Large intestine (tissue), 12 donors: ENCODE data around the gene FBXL13. TPM values are rescaled to one million over a fixed set of nuclear protein-coding genes. Genes with fewer than 3 reads are reported as not detected.
A peak's percentile ranks its signal among the peaks of the same experiment; 100 is the strongest.

Experiments used
- DNase-seq, 2 donors: peaks; one replicate each; pipeline versions ENCODE4 v3.0.0 to v3.0.0-alpha.2; 2013
- H3K27ac ChIP-seq: one replicate; pipeline ENCODE4 v1.5.1; 2013; ENCODE audit warnings: low read length
- H3K27me3 ChIP-seq: 2 replicates; pipeline ENCODE4 v1.6.1; 2013; ENCODE audit warnings: low read length; ENCODE audit not compliant: control insufficient read depth, insufficient read depth
- H3K36me3 ChIP-seq: 2 replicates; pipeline ENCODE4 v1.6.1; 2013; ENCODE audit warnings: low read length; ENCODE audit not compliant: control insufficient read depth, insufficient read depth
- H3K4me1 ChIP-seq: one replicate; pipeline ENCODE4 v1.6.1; 2013; ENCODE audit warnings: low read length; ENCODE audit not compliant: control insufficient read depth, insufficient read depth
- H3K4me3 ChIP-seq: one replicate; pipeline ENCODE4 v1.5.1; 2013; ENCODE audit warnings: low read length
- H3K9me3 ChIP-seq: one replicate; pipeline ENCODE4 v1.6.1; 2013; ENCODE audit warnings: mild to moderate bottlenecking, low read depth, low read length, moderate library complexity; ENCODE audit not compliant: control insufficient read depth
- WGBS: methylation state at CpG from one replicate; pipeline ENCODE4 v1.1.5; 2013; ENCODE audit warnings: low lambda C conversion rate; ENCODE audit not compliant: insufficient coverage; 5-methylcytosine and 5-hydroxymethylcytosine counted together
- long read RNA-seq, 11 donors: transcript quantifications; one replicate each; lab custom pipeline, GENCODE V29; 2026
- polyA plus RNA-seq: library from polyadenylated mRNA; unstranded; fragments of 120-200 nt; gene quantifications from one replicate; pipeline ENCODE4 v1.2.1, GENCODE V29; 2013

FBXL13 gene
- 0.70 TPM for polyA plus RNA-seq
- long read RNA-seq, donor 1 = 0 reads
- long read RNA-seq, donor 2 = 0 reads
- long read RNA-seq, donor 3, partial matches to known transcripts = 187 of 247 reads
- long read RNA-seq, donor 3, other reads (novel, unspliced or antisense) = 60 of 247 reads
- long read RNA-seq, donor 4 = 0 reads
- long read RNA-seq, donor 5 = 0 reads
- long read RNA-seq, donor 6, partial matches to known transcripts = 23 of 59 reads
- long read RNA-seq, donor 6, other reads (novel, unspliced or antisense) = 36 of 59 reads
- long read RNA-seq, donor 7 = 0 reads
- long read RNA-seq, donor 8, partial matches to known transcripts = 7 of 13 reads
- long read RNA-seq, donor 8, other reads (novel, unspliced or antisense) = 6 of 13 reads
- long read RNA-seq, donor 9, partial matches to known transcripts = 20 of 28 reads
- long read RNA-seq, donor 9, other reads (novel, unspliced or antisense) = 8 of 28 reads
- long read RNA-seq, donor 10 = 0 reads
- long read RNA-seq, donor 11, partial matches to known transcripts = 30 of 43 reads
- long read RNA-seq, donor 11, other reads (novel, unspliced or antisense) = 13 of 43 reads

DNA sequence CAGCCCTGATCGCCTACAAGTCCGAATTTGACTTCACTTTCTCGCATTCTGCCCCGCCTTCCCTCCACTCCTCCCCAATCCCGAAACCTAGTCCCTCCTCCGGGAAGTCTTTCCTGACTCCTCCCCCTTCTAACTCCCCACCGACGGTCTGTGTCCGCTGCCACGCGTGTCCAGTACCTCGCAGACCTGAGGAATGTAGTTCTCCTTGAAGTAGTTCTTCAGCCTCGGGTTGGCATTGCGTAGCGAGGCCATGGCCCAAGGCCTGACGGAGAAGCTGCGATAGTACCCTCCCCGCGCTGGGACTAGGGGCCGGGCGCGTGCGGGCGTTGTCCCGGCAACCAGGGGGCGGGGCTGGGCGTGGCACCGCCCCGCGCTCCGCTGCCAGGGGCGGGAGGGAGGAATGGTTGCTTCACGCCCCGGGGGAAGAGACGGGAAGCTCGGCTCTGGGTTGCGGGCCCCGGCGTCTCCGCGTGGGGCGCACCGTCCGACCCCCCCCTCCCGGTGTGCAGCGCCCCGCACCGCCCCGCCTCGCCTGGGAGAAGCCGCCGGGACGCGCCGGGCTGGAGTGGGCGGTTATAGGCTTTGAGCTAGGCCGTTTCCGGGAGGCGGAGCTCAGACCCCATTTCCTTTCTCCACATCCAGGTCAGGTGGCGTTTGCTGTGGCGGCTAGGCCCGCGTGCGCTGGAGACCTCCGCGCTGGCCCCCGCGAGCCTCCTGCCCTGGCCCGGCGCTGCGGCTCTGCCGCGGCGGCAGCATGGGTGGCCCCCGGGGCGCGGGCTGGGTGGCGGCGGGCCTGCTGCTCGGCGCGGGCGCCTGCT, at the start of gene FBXL13, which contains the start of gene ARMC10:
Gene FBXL13 (minus strand): TSS at position 278 of the 818 bp plus-strand sequence.
Gene ARMC10 (plus strand): TSS at position 622 of the 818 bp plus-strand sequence. CDS start 133 bp downstream, at position 755.
- DNase-seq = peak; percentile 91 to 96
- Histone ChIP-seq H3K4me1 (peaks cover 10% of the 10 kb centered on the region), H3K4me3 (peak within 1 kb of the TSS; percentile 79), H3K27ac (peak within 1 kb of the TSS; percentile 83), H3K9me3 (no peaks in the 10 kb centered on the region), H3K36me3 (peaks cover 4% of the 10 kb centered on the region), H3K27me3 (no peaks in the 10 kb centered on the region)
- WGBS = 0% methylated on average over 3 of the region's 83 CpGs

DNA sequence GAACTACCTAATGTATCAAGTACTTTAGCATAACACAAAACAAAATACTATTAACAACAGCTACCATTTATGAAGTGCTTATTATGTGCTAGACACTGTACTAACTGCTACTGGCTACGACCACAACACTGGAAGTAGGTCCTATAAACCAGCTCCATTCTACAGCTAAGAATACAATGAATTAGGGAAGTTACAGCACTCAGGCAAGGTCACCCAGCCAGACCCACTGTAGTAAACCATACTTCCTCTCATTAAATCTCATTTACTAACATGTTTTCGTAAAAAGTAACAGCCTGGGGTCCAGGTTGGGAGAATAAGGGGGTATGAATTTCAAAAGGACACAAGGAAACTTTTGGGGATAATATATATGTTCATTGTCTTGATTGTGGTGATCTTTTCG, 48.9 kb upstream of the FBXL13 start:
- 100% methylated on average over 1 of the region's 3 CpGs for WGBS
- no peak overlapping the region for H3K27ac ChIP-seq
- no peaks in the 10 kb centered on the region for H3K9me3 ChIP-seq
- no peaks in the 10 kb centered on the region for H3K4me1 ChIP-seq
- no peak for DNase-seq
- no peak overlapping the region for H3K4me3 ChIP-seq
- H3K27me3 ChIP-seq = no peaks in the 10 kb centered on the region
- H3K36me3 ChIP-seq = peaks cover 64% of the 10 kb centered on the region

DNA sequence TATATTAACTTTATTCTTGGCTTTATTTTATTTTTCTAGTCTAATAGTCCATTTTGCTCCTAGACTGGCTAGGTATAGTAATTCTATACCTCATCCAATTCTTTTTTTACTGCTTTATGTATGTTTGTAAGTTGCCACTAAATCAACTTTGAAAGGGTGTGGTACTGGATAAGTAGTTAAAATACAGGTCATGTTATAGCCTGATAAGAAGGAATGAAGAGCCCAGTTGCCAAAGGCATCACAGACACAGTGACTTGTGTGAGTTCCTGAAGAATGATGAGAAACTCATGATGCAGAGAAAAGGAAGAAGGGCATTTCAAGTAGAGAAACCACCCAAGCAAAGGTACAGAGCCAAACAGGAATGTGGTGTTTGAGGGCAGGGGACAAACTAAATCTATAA, 47.0 kb upstream of the FBXL13 start:
- peaks cover 52% of the 10 kb centered on the region for H3K36me3 ChIP-seq
- no peaks in the 10 kb centered on the region for H3K9me3 ChIP-seq
- no peak for DNase-seq
- no peak overlapping the region for H3K4me3 ChIP-seq
- no peaks in the 10 kb centered on the region for H3K4me1 ChIP-seq
- no peak overlapping the region for H3K27ac ChIP-seq
- no peaks in the 10 kb centered on the region for H3K27me3 ChIP-seq

DNA sequence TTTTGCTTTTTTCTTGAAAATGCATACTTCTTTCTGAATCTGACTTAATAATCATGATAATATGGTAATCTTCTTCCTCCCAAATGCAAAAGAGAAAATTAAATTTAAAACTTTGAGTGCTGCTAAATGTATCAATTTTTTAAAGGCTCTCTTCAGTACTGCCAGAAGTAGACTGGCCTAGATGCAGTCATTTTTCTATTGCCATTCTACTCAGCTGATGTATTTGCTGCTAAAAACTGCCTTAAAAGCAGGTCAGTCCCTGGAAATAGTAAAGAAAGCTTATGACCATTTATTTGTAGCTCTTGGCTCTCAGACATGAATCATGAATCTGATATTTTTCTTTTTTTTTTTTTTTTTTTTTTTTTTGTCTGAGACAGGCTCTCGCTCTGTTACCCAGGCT, 45.8 kb upstream of the FBXL13 start:
- DNase-seq = no peak
- H3K27ac ChIP-seq = no peak overlapping the region
- no CpG with 5 or more reads among the region's 1 CpG for WGBS
- no peaks in the 10 kb centered on the region for H3K9me3 ChIP-seq
- no peaks in the 10 kb centered on the region for H3K4me1 ChIP-seq
- H3K36me3 ChIP-seq = peaks cover 53% of the 10 kb centered on the region
- H3K4me3 ChIP-seq = no peak overlapping the region
- H3K27me3 ChIP-seq = no peaks in the 10 kb centered on the region

DNA sequence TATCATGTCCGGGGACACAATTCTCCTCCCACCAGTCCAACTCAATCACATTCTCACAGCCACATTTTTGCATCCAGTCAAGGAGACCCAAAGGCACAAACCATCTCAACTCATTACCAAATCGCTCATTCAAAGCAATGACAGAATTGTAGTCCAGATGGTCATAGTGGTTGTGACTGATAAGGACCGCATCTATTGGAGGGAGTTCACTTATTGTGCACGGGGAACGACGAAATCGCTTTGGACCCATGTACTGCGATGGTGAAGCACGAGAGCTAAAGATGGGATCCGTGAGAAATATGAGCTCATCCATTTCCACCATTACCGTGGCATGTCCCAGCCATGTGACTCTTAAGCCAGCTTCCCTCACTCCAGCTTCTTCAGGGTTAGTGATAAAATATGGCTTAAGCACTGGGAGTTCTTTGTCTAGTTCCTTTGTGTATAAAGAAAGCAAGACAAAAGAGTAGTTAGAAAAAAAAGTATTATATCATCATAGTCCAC, 45.2 kb upstream of the FBXL13 start:
- H3K36me3 ChIP-seq = peaks cover 57% of the 10 kb centered on the region
- H3K4me1 ChIP-seq = no peaks in the 10 kb centered on the region
- no peaks in the 10 kb centered on the region for H3K9me3 ChIP-seq
- no peak overlapping the region for H3K4me3 ChIP-seq
- WGBS = no CpG with 5 or more reads among the region's 11 CpGs
- no peaks in the 10 kb centered on the region for H3K27me3 ChIP-seq
- no peak overlapping the region for H3K27ac ChIP-seq
- no peak for DNase-seq

DNA sequence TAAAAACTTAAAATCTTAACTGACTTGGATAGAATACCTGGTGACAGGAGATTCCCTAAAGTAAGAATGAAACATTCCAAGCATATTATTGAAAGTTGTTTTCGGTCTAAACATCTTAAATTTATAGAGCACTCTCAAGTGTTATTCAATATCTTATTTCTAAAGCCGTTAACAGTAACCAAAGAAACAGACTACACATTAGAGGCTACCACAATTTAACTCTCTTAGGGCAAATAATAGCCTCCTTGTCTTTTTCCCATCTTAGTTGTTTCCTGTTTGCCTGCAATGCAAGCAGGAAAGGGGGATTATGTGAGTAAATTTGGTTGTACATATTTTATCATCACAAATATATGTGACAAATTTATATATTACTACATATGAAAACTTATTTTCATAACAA, 42.9 kb upstream of the FBXL13 start:
- no peak overlapping the region for H3K4me3 ChIP-seq
- H3K27ac ChIP-seq = no peak overlapping the region
- H3K9me3 ChIP-seq = no peaks in the 10 kb centered on the region
- DNase-seq = no peak
- 93% methylated on average over 2 of the region's 2 CpGs for WGBS
- H3K36me3 ChIP-seq = peaks cover 52% of the 10 kb centered on the region
- no peaks in the 10 kb centered on the region for H3K27me3 ChIP-seq
- no peaks in the 10 kb centered on the region for H3K4me1 ChIP-seq

DNA sequence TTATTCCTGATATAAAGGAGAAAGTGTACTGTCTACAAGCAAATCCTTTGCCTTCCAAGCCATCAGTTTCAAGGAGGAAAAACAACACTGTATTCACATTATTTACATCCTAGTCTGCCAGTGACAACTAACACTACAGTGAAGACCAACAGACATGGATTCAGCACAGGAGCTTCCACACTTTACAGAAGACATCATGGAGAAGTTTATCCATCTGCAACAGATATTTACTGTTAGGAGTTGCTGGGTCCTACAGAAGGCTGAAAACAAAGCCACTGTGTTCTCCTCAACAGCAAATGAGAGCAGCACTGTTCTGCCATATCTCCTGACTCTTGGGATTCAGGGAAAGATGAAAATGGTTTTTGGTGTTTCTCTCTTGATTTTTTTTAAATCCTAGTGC, 42.4 kb upstream of the FBXL13 start:
- Histone ChIP-seq H3K36me3 (peaks cover 50% of the 10 kb centered on the region), H3K4me3 (no peak overlapping the region), H3K27me3 (no peaks in the 10 kb centered on the region), H3K27ac (no peak overlapping the region), H3K4me1 (no peaks in the 10 kb centered on the region), H3K9me3 (no peaks in the 10 kb centered on the region)
- no peak for DNase-seq

DNA sequence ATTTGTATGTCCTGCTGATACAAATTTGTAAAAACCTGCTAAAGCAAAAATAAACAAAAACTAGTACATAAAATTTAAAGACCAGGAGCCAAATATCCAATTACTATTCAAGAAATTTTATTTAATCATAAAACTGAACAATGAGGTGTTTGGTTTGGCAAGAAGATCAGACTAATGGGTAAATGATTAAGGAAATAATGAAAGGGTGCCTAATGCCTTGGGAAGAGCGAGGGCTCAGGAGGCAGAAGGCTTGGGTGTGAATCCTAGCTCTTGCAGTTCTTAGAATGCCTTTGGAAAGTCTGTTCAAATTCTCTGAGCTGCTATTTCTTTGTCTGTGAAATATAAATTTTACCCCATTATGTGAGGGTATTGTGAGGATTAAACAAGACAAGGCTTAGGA, 41.9 kb upstream of the FBXL13 start:
- no peaks in the 10 kb centered on the region for H3K27me3 ChIP-seq
- no CpG with 5 or more reads among the region's 1 CpG for WGBS
- H3K27ac ChIP-seq = no peak overlapping the region
- no peak for DNase-seq
- H3K4me1 ChIP-seq = no peaks in the 10 kb centered on the region
- H3K9me3 ChIP-seq = no peaks in the 10 kb centered on the region
- H3K36me3 ChIP-seq = peaks cover 47% of the 10 kb centered on the region
- no peak overlapping the region for H3K4me3 ChIP-seq

DNA sequence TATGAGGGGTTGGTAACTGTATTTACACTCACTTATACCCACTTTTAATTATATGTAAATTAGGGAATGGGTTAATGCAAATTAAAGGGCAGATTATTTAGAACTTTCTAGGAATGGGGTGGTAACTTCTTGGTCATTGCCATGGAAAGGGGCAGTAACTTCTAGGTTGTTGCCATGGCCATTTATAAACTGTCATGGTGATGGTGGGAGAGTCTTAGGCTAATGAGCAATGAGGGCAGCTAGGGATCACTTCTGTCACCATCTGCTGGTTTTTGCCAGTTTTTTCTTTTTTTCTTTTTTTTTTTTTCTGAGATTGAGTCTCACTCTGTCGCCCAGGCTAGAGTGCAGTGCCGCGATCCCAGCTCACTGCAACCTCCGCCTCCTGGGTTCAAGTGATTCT, 41.2 kb upstream of the FBXL13 start:
- Histone ChIP-seq H3K27me3 (no peaks in the 10 kb centered on the region), H3K27ac (no peak overlapping the region), H3K4me3 (no peak overlapping the region), H3K4me1 (no peaks in the 10 kb centered on the region), H3K9me3 (no peaks in the 10 kb centered on the region), H3K36me3 (peaks cover 40% of the 10 kb centered on the region)
- WGBS = 83% methylated on average over 1 of the region's 4 CpGs
- no peak for DNase-seq

DNA sequence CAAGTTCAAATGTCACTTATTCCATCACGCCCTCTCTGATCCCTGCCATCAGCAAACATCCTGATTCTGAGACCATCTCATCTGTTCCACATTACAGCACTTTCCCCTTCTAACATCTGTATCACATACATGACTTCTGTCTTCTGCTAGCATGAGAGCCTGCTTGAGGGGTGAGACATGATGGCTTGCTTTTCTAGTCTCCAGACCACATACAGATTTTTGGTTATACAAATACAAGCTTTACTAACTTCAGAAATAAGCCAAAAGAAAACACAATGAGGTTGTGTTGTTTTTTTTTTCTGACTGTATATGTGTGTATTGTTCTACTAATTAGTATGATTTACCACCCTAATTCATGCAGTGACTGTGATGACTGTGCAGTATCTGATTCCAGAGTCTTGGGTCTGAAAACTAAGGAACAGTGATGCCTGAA, 40.0 kb upstream of the FBXL13 start:
- Histone ChIP-seq H3K4me3 (no peak overlapping the region), H3K27ac (no peak overlapping the region)

More for the DNA sequence above, 40.0 kb upstream of the FBXL13 start:
- H3K36me3 ChIP-seq = peaks cover 33% of the 10 kb centered on the region
- WGBS = no CpG with 5 or more reads among the region's 1 CpG
- no peak for DNase-seq
- no peaks in the 10 kb centered on the region for H3K27me3 ChIP-seq
- no peaks in the 10 kb centered on the region for H3K4me1 ChIP-seq
- H3K9me3 ChIP-seq = no peaks in the 10 kb centered on the region
